Measurements from ENCODE around the gene SAMD3.

DNA sequence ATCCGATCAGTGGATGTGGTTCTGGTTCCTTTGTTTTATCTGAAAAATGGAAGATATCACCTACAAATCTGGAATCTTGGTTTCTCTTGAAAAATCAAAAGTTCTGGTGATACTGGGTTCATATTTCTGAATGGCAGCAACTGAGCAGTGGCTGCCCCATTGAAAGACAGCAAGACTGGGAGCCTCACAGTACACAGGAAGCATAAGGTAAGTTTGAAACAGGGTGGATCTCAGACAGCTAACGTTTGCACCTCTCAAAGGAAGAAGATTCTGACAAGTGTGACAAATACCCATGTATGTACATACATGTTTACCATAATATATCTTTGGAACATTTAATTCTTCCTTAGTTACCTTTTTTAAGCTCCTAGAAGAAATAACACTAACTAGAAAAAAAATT lies at the start of gene SAMD3:
- TF ChIP-seq CTCF (conservative IDR thresholded peaks at IDR 0.05; ENCODE audit: low read length) (no peak), EZH2phosphoT487 (IDR thresholded peaks at IDR 0.05; ENCODE audit: borderline replicate concordance, low read depth, low read length) (no peak)

All from OCI-LY7 (cell line).